GM12874 (cell line): ENCODE results near the gene ATP23.

Experiments used
- CTCF ChIP-seq: IDR thresholded peaks from 2 replicates; pipeline ENCODE4 v1.5.1; 2011; ENCODE audit warnings: low read depth, mild to moderate bottlenecking, control low read depth, low read length, moderate library complexity; ENCODE audit not compliant: insufficient read depth

ATP23 gene

GRCh38 chr12:57896434-57897201, 44.7 kb upstream of the ATP23 start:
- TF ChIP-seq CTCF: 0 out of 2 replicates have a peak, but pooled peaks have one; percentile 4

- no peak for TF ChIP-seq CTCF
Measured at GRCh38 chr12:57897286-57897974, 43.9 kb upstream of the ATP23 start.

- no peak for TF ChIP-seq CTCF
Measured at GRCh38 chr12:57898308-57898970, 42.9 kb upstream of the ATP23 start.

GRCh38 chr12:57899010-57899662, 42.2 kb upstream of the ATP23 start:
- TF ChIP-seq CTCF: no peak

- TF ChIP-seq CTCF: no peak
Measured at GRCh38 chr12:57902478-57902969, 38.8 kb upstream of the ATP23 start.

GRCh38 chr12:57904426-57904825, 36.9 kb upstream of the ATP23 start:
- no peak for TF ChIP-seq CTCF
